ENCODE data around the gene DNMT3L.

DNMT3L gene

GRCh38 chr21:44281801-44282200 is 20.1 kb upstream of the DNMT3L start:
- Histone ChIP-seq H3K27me3 (ENCODE audit: control insufficient read depth in 5 of 5, insufficient read depth in 4 of 5, low read length in 5 of 5) (peaks cover 6 to 14% (median 7%) of the 10 kb centered on the region in 5 donors), H3K9me3 (ENCODE audit: control insufficient read depth in 5 of 5, low read length in 5 of 5) (no peaks in the 10 kb centered on the region), H3K9ac (ENCODE audit: low read length in 5 of 5) (no peak overlapping the region), H3K4me3 (ENCODE audit: low read depth in 1 of 5, low read length in 5 of 5) (no peak overlapping the region), H3K4me1 (ENCODE audit: control insufficient read depth in 5 of 5, insufficient read depth in 5 of 5, low read length in 5 of 5) (peaks cover 0 to 7% (median 0%) of the 10 kb centered on the region in 5 donors), H3K36me3 (ENCODE audit: control insufficient read depth in 5 of 5, insufficient read depth in 5 of 5, low read length in 5 of 5) (no peaks in the 10 kb centered on the region), H3K27ac (ENCODE audit: low read depth, low read length) (no peak overlapping the region)

GRCh38 chr21:44279354-44280260 is 17.9 kb upstream of the DNMT3L start:
- no peaks in the 10 kb centered on the region for H3K36me3 ChIP-seq (ENCODE audit: control insufficient read depth in 5 of 5, insufficient read depth in 5 of 5, low read length in 5 of 5)
- H3K9ac ChIP-seq (ENCODE audit: low read length in 5 of 5), result no peak overlapping the region
- H3K9me3 ChIP-seq (ENCODE audit: control insufficient read depth in 5 of 5, low read length in 5 of 5), result no peaks in the 10 kb centered on the region
- no peak overlapping the region for H3K4me3 ChIP-seq (ENCODE audit: low read depth in 1 of 5, low read length in 5 of 5)
- no peaks in the 10 kb centered on the region for H3K4me1 ChIP-seq (ENCODE audit: control insufficient read depth in 5 of 5, insufficient read depth in 5 of 5, low read length in 5 of 5)
- H3K27ac ChIP-seq (ENCODE audit: low read depth, low read length), result no peak overlapping the region
- H3K27me3 ChIP-seq (ENCODE audit: control insufficient read depth in 5 of 5, insufficient read depth in 4 of 5, low read length in 5 of 5), result peaks cover 0 to 2% (median 0%) of the 10 kb centered on the region in 5 donors

- Histone ChIP-seq H3K4me1 (ENCODE audit: control insufficient read depth in 5 of 5, insufficient read depth in 5 of 5, low read length in 5 of 5) (no peaks in the 10 kb centered on the region), H3K27me3 (ENCODE audit: control insufficient read depth in 5 of 5, insufficient read depth in 4 of 5, low read length in 5 of 5) (peaks cover 0 to 6% (median 0%) of the 10 kb centered on the region in 5 donors), H3K9me3 (ENCODE audit: control insufficient read depth in 5 of 5, low read length in 5 of 5) (no peaks in the 10 kb centered on the region), H3K36me3 (ENCODE audit: control insufficient read depth in 5 of 5, insufficient read depth in 5 of 5, low read length in 5 of 5) (no peaks in the 10 kb centered on the region), H3K27ac (ENCODE audit: low read depth, low read length) (no peak overlapping the region), H3K4me3 (ENCODE audit: low read depth in 1 of 5, low read length in 5 of 5) (no peak overlapping the region), H3K9ac (ENCODE audit: low read length in 5 of 5) (no peak overlapping the region)
Measured at GRCh38 chr21:44275041-44275440, 13.3 kb upstream of the DNMT3L start.

- no peak overlapping the region for H3K27ac ChIP-seq (ENCODE audit: low read depth, low read length)
- H3K4me1 ChIP-seq (ENCODE audit: control insufficient read depth in 5 of 5, insufficient read depth in 5 of 5, low read length in 5 of 5), result no peaks in the 10 kb centered on the region
- peaks cover 0 to 6% (median 0%) of the 10 kb centered on the region in 5 donors for H3K27me3 ChIP-seq (ENCODE audit: control insufficient read depth in 5 of 5, insufficient read depth in 4 of 5, low read length in 5 of 5)
- H3K9ac ChIP-seq (ENCODE audit: low read length in 5 of 5), result no peak overlapping the region
- H3K36me3 ChIP-seq (ENCODE audit: control insufficient read depth in 5 of 5, insufficient read depth in 5 of 5, low read length in 5 of 5), result no peaks in the 10 kb centered on the region
- H3K4me3 ChIP-seq (ENCODE audit: low read depth in 1 of 5, low read length in 5 of 5), result no peak overlapping the region
- no peaks in the 10 kb centered on the region for H3K9me3 ChIP-seq (ENCODE audit: control insufficient read depth in 5 of 5, low read length in 5 of 5)
Measured at GRCh38 chr21:44273046-44273445, 11.3 kb upstream of the DNMT3L start.

GRCh38 chr21:44272284-44272858 is 10.7 kb upstream of the DNMT3L start:
- Histone ChIP-seq H3K4me3 (ENCODE audit: low read depth in 1 of 5, low read length in 5 of 5) (no peak overlapping the region), H3K9me3 (ENCODE audit: control insufficient read depth in 5 of 5, low read length in 5 of 5) (no peaks in the 10 kb centered on the region), H3K27me3 (ENCODE audit: control insufficient read depth in 5 of 5, insufficient read depth in 4 of 5, low read length in 5 of 5) (peaks cover 0 to 6% (median 0%) of the 10 kb centered on the region in 5 donors), H3K9ac (ENCODE audit: low read length in 5 of 5) (no peak overlapping the region), H3K27ac (ENCODE audit: low read depth, low read length) (no peak overlapping the region), H3K4me1 (ENCODE audit: control insufficient read depth in 5 of 5, insufficient read depth in 5 of 5, low read length in 5 of 5) (no peaks in the 10 kb centered on the region), H3K36me3 (ENCODE audit: control insufficient read depth in 5 of 5, insufficient read depth in 5 of 5, low read length in 5 of 5) (no peaks in the 10 kb centered on the region)

- H3K27me3 ChIP-seq (ENCODE audit: control insufficient read depth in 5 of 5, insufficient read depth in 4 of 5, low read length in 5 of 5), result peaks cover 0 to 6% (median 0%) of the 10 kb centered on the region in 5 donors
- no peak overlapping the region for H3K27ac ChIP-seq (ENCODE audit: low read depth, low read length)
- H3K9ac ChIP-seq (ENCODE audit: low read length in 5 of 5), result peak overlapping the region in 1 of 5 donors; percentile 4
- H3K9me3 ChIP-seq (ENCODE audit: control insufficient read depth in 5 of 5, low read length in 5 of 5), result no peaks in the 10 kb centered on the region
- no peaks in the 10 kb centered on the region for H3K4me1 ChIP-seq (ENCODE audit: control insufficient read depth in 5 of 5, insufficient read depth in 5 of 5, low read length in 5 of 5)
- no peak overlapping the region for H3K4me3 ChIP-seq (ENCODE audit: low read depth in 1 of 5, low read length in 5 of 5)
- H3K36me3 ChIP-seq (ENCODE audit: control insufficient read depth in 5 of 5, insufficient read depth in 5 of 5, low read length in 5 of 5), result no peaks in the 10 kb centered on the region
Measured at GRCh38 chr21:44271558-44272283, 10.0 kb upstream of the DNMT3L start.

- Histone ChIP-seq H3K36me3 (ENCODE audit: control insufficient read depth in 5 of 5, insufficient read depth in 5 of 5, low read length in 5 of 5) (no peaks in the 10 kb centered on the region), H3K4me3 (ENCODE audit: low read depth in 1 of 5, low read length in 5 of 5) (no peak overlapping the region), H3K9me3 (ENCODE audit: control insufficient read depth in 5 of 5, low read length in 5 of 5) (no peaks in the 10 kb centered on the region), H3K27me3 (ENCODE audit: control insufficient read depth in 5 of 5, insufficient read depth in 4 of 5, low read length in 5 of 5) (peaks cover 0 to 6% (median 0%) of the 10 kb centered on the region in 5 donors), H3K4me1 (ENCODE audit: control insufficient read depth in 5 of 5, insufficient read depth in 5 of 5, low read length in 5 of 5) (no peaks in the 10 kb centered on the region), H3K9ac (ENCODE audit: low read length in 5 of 5) (no peak overlapping the region), H3K27ac (ENCODE audit: low read depth, low read length) (no peak overlapping the region)
Measured at GRCh38 chr21:44269090-44269489, 7.4 kb upstream of the DNMT3L start.

GRCh38 chr21:44267655-44268142 is 6.0 kb upstream of the DNMT3L start:
- Histone ChIP-seq H3K36me3 (ENCODE audit: control insufficient read depth in 5 of 5, insufficient read depth in 5 of 5, low read length in 5 of 5) (no peaks in the 10 kb centered on the region), H3K9me3 (ENCODE audit: control insufficient read depth in 5 of 5, low read length in 5 of 5) (no peaks in the 10 kb centered on the region), H3K4me1 (ENCODE audit: control insufficient read depth in 5 of 5, insufficient read depth in 5 of 5, low read length in 5 of 5) (no peaks in the 10 kb centered on the region), H3K27me3 (ENCODE audit: control insufficient read depth in 5 of 5, insufficient read depth in 4 of 5, low read length in 5 of 5) (peaks cover 0 to 4% (median 0%) of the 10 kb centered on the region in 5 donors), H3K4me3 (ENCODE audit: low read depth in 1 of 5, low read length in 5 of 5) (no peak overlapping the region), H3K9ac (ENCODE audit: low read length in 5 of 5) (no peak overlapping the region), H3K27ac (ENCODE audit: low read depth, low read length) (no peak overlapping the region)

- H3K36me3 ChIP-seq (ENCODE audit: control insufficient read depth in 5 of 5, insufficient read depth in 5 of 5, low read length in 5 of 5), result no peaks in the 10 kb centered on the region
- no peaks in the 10 kb centered on the region for H3K27me3 ChIP-seq (ENCODE audit: control insufficient read depth in 5 of 5, insufficient read depth in 4 of 5, low read length in 5 of 5)
- H3K27ac ChIP-seq (ENCODE audit: low read depth, low read length), result no peak overlapping the region
- no peaks in the 10 kb centered on the region for H3K9me3 ChIP-seq (ENCODE audit: control insufficient read depth in 5 of 5, low read length in 5 of 5)
- no peak overlapping the region for H3K4me3 ChIP-seq (ENCODE audit: low read depth in 1 of 5, low read length in 5 of 5)
- no peak overlapping the region for H3K9ac ChIP-seq (ENCODE audit: low read length in 5 of 5)
- no peaks in the 10 kb centered on the region for H3K4me1 ChIP-seq (ENCODE audit: control insufficient read depth in 5 of 5, insufficient read depth in 5 of 5, low read length in 5 of 5)
Measured at GRCh38 chr21:44265734-44266270, 4.1 kb upstream of the DNMT3L start.

Measured in subcutaneous abdominal adipose tissue (tissue), 5 donors.